ENCODE measurements around the gene ATP5F1D.

The ATP5F1D gene

GRCh38 chr19:1288833-1289685 lies 47.5 kb downstream of the ATP5F1D start:
- H3K27ac ChIP-seq (ENCODE audit: low read length): no peak overlapping the region
- peaks cover 2% of the 10 kb centered on the region for H3K4me1 ChIP-seq (ENCODE audit: control insufficient read depth, insufficient read depth, low read length)
- H3K4me3 ChIP-seq (ENCODE audit: low read length in 2 of 2): no peak overlapping the region
- peaks cover 39 to 60% of the 10 kb centered on the region in 2 donors for H3K27me3 ChIP-seq (ENCODE audit: control insufficient read depth in 1 of 2, insufficient read depth in 2 of 2, low read length in 2 of 2)
- no peaks in the 10 kb centered on the region for H3K9me3 ChIP-seq (ENCODE audit: control insufficient read depth in 2 of 2, low read length in 2 of 2)
- no peak overlapping the region for H3K9ac ChIP-seq (ENCODE audit: low read length in 2 of 2)
- H3K36me3 ChIP-seq (ENCODE audit: control insufficient read depth in 2 of 2, insufficient read depth in 2 of 2, low read length in 2 of 2): no peaks in the 10 kb centered on the region

GRCh38 chr19:1289686-1290025 lies 48.1 kb downstream of the ATP5F1D start:
- Histone ChIP-seq H3K9me3 (ENCODE audit: control insufficient read depth in 2 of 2, low read length in 2 of 2) (no peaks in the 10 kb centered on the region), H3K4me1 (ENCODE audit: control insufficient read depth, insufficient read depth, low read length) (peaks cover 2% of the 10 kb centered on the region), H3K36me3 (ENCODE audit: control insufficient read depth in 2 of 2, insufficient read depth in 2 of 2, low read length in 2 of 2) (no peaks in the 10 kb centered on the region), H3K27me3 (ENCODE audit: control insufficient read depth in 1 of 2, insufficient read depth in 2 of 2, low read length in 2 of 2) (peaks cover 34 to 59% of the 10 kb centered on the region in 2 donors), H3K4me3 (ENCODE audit: low read length in 2 of 2) (no peak overlapping the region), H3K27ac (ENCODE audit: low read length) (no peak overlapping the region), H3K9ac (ENCODE audit: low read length in 2 of 2) (no peak overlapping the region)

GRCh38 chr19:1290196-1290702 lies 48.7 kb downstream of the ATP5F1D start:
- Histone ChIP-seq H3K27me3 (ENCODE audit: control insufficient read depth in 1 of 2, insufficient read depth in 2 of 2, low read length in 2 of 2) (peaks cover 33 to 59% of the 10 kb centered on the region in 2 donors), H3K9ac (ENCODE audit: low read length in 2 of 2) (no peak overlapping the region), H3K4me1 (ENCODE audit: control insufficient read depth, insufficient read depth, low read length) (peaks cover 3% of the 10 kb centered on the region)

DNA sequence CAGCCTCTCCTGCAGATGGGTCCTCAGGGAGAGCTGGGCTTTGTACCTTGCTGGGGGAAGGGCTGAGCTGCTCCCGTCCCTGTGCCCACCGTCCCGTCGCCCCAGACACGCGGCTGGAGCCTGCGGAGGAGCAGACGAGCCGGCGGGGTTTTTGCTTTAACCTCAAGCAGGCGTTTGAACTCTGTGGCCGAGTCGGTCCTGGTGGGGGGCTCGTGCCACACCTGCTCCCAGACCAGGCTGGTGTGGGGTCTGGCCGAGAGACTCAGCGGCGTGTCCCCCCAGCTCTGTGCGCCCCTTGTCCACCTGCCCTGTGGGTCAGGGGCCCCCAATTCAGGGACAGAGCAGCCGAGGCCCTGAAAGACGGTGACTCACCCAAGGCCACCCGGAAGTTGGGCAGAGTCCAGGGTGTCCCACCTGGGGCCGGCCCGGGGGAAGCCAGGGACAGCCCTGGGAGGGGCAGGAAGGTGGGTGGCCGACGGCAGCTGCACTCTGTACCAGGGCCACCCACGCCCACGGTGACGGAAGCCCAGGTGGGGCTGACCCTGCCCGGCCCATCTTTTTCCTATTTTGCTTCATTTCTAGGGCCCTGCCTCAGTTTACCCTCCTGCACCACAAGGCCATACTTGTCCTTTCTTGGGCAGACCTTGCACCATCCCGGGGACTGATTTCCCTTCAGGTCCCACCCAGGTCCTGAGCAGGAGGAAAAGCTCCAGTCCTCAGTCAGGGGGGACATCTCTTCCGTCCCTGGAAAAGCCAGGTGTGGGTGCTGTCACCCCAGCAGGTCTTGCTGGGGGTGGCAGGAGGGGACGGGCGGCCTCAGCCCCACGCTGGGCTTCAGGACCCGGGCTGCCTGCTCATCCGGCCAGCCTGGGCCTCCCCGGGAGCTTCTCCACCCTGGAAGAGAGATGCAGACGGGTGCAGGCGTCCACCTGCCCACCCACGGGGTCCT lies 49.4 kb downstream of the ATP5F1D start:
- no peak overlapping the region for H3K27ac ChIP-seq (ENCODE audit: low read length)
- no peaks in the 10 kb centered on the region for H3K9me3 ChIP-seq (ENCODE audit: control insufficient read depth in 2 of 2, low read length in 2 of 2)
- no peak overlapping the region for H3K9ac ChIP-seq (ENCODE audit: low read length in 2 of 2)
- H3K36me3 ChIP-seq (ENCODE audit: control insufficient read depth in 2 of 2, insufficient read depth in 2 of 2, low read length in 2 of 2): no peaks in the 10 kb centered on the region
- peaks cover 7% of the 10 kb centered on the region for H3K4me1 ChIP-seq (ENCODE audit: control insufficient read depth, insufficient read depth, low read length)
- peaks cover 33 to 59% of the 10 kb centered on the region in 2 donors for H3K27me3 ChIP-seq (ENCODE audit: control insufficient read depth in 1 of 2, insufficient read depth in 2 of 2, low read length in 2 of 2)
- H3K4me3 ChIP-seq (ENCODE audit: low read length in 2 of 2): no peak overlapping the region

More at GRCh38 chr19:1290196-1290702, 48.7 kb downstream of the ATP5F1D start:
- H3K27ac ChIP-seq (ENCODE audit: low read length): no peak overlapping the region
- no peaks in the 10 kb centered on the region for H3K36me3 ChIP-seq (ENCODE audit: control insufficient read depth in 2 of 2, insufficient read depth in 2 of 2, low read length in 2 of 2)
- H3K4me3 ChIP-seq (ENCODE audit: low read length in 2 of 2): no peak overlapping the region
- H3K9me3 ChIP-seq (ENCODE audit: control insufficient read depth in 2 of 2, low read length in 2 of 2): no peaks in the 10 kb centered on the region

DNA sequence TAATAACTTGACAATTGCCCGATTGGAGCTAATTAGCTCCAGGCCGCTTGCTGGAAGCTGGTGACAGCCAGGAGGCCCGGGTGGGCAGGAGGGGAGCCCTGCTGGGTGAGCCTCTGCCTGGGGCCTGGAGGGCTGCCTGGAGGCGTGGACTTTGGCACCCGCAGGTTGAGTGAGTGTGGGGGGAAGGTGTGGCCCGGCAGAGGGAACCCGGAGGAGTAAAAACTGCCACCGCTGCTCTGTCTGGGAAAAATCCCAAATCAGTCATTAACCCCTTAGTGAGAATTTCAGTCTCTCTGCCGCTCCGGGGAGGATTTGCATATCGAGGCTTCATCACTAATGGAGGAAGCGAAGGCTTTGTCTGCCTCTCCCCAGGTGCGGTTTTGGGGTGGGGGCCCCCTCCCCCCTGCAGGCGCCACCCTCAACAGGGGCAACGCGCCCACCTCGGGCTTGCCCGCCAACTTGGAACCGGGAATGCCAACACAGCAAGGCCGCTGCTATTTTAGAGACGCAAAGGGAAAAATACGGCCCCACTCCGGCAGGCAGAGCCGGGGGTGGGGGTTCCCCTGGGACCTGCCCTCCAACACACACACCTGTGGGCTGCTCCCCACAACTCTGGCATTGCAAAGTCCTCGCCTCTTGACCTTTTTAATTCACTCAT lies 50.3 kb downstream of the ATP5F1D start:
- Histone ChIP-seq H3K27me3 (ENCODE audit: control insufficient read depth in 1 of 2, insufficient read depth in 2 of 2, low read length in 2 of 2) (peaks cover 31 to 57% of the 10 kb centered on the region in 2 donors), H3K36me3 (ENCODE audit: control insufficient read depth in 2 of 2, insufficient read depth in 2 of 2, low read length in 2 of 2) (no peaks in the 10 kb centered on the region), H3K27ac (ENCODE audit: low read length) (no peak overlapping the region), H3K9ac (ENCODE audit: low read length in 2 of 2) (no peak overlapping the region), H3K4me1 (ENCODE audit: control insufficient read depth, insufficient read depth, low read length) (peaks cover 7% of the 10 kb centered on the region), H3K9me3 (ENCODE audit: control insufficient read depth in 2 of 2, low read length in 2 of 2) (no peaks in the 10 kb centered on the region), H3K4me3 (ENCODE audit: low read length in 2 of 2) (no peak overlapping the region)

- Histone ChIP-seq H3K27me3 (ENCODE audit: control insufficient read depth in 1 of 2, insufficient read depth in 2 of 2, low read length in 2 of 2) (peaks cover 29 to 51% of the 10 kb centered on the region in 2 donors), H3K36me3 (ENCODE audit: control insufficient read depth in 2 of 2, insufficient read depth in 2 of 2, low read length in 2 of 2) (no peaks in the 10 kb centered on the region), H3K4me3 (ENCODE audit: low read length in 2 of 2) (no peak overlapping the region), H3K9ac (ENCODE audit: low read length in 2 of 2) (no peak overlapping the region), H3K4me1 (ENCODE audit: control insufficient read depth, insufficient read depth, low read length) (peaks cover 4% of the 10 kb centered on the region), H3K9me3 (ENCODE audit: control insufficient read depth in 2 of 2, low read length in 2 of 2) (no peaks in the 10 kb centered on the region), H3K27ac (ENCODE audit: low read length) (no peak overlapping the region)
These were observed 51.0 kb downstream of the ATP5F1D start for GRCh38 chr19:1292419-1293151.

DNA sequence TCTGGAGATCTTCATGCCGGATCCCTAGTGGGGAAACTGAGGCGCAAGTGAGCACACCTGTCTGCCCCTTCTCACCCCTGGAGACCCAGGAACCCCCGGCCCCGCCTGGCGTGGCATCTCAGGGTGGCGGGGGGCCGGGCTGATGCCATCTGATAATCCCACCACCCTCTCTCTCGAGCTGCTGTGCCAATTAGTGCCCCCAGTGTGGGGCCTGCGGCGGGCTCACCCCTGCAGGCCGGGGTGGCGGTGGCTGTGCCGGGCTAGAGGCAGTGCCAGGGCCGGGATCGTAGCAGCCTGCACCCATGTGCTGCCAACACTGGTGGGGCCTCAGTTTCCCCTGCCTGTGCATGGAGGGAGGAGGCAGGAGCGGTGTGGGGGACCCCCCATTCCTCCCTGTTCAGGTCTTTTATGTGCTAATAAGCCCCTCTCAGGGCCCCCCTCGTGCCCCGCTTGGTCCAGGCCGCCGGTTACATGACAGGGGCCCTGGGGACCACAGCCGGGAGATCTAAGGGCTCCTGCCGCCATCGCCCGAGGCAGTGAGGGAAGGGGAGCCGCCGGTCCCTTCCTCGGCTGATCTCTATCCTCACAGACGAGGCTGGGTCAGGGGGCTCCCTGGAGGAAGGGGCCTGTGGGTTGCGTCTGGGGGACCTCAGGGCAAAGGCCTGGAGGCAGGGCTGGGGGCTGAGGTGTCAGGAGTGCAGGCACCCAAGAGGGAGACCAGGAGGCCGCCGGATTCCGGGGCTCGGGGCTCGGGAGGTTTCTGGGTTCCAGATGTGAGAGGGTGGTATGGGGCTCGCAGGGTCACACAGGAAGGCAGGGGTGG lies 52.4 kb downstream of the ATP5F1D start:
- Histone ChIP-seq H3K36me3 (ENCODE audit: control insufficient read depth in 2 of 2, insufficient read depth in 2 of 2, low read length in 2 of 2) (no peaks in the 10 kb centered on the region), H3K4me3 (ENCODE audit: low read length in 2 of 2) (no peak overlapping the region), H3K4me1 (ENCODE audit: control insufficient read depth, insufficient read depth, low read length) (peaks cover 4% of the 10 kb centered on the region), H3K27ac (ENCODE audit: low read length) (no peak overlapping the region), H3K9ac (ENCODE audit: low read length in 2 of 2) (no peak overlapping the region), H3K9me3 (ENCODE audit: control insufficient read depth in 2 of 2, low read length in 2 of 2) (no peaks in the 10 kb centered on the region), H3K27me3 (ENCODE audit: control insufficient read depth in 1 of 2, insufficient read depth in 2 of 2, low read length in 2 of 2) (peaks cover 24 to 46% of the 10 kb centered on the region in 2 donors)

All from stomach smooth muscle (tissue), 2 donors.